ENCODE measurements around the gene RCAN3.

GRCh38 chr1:24553931-24554330, 51.3 kb downstream of the RCAN3 start:
- no peak for TF ChIP-seq CTCF (IDR thresholded peaks at IDR 0.05 in 2 of 3, conservative IDR thresholded peaks at IDR 0.05 in 1 of 3; ENCODE audit: control insufficient read depth in 2 of 3, extremely low read depth in 1 of 3, insufficient read depth in 1 of 3, low read depth in 3 of 3, low read length in 3 of 3)
- no peak for TF ChIP-seq SRF (IDR thresholded peaks at IDR 0.05; ENCODE audit: low read depth in 2 of 2, low read length in 2 of 2)
- TF ChIP-seq RELA (IDR thresholded peaks at IDR 0.05; ENCODE audit: borderline replicate concordance, partially characterized antibody) = no peak
- TF ChIP-seq RBBP5 (conservative IDR thresholded peaks at IDR 0.05) = no peak
- no peak for TF ChIP-seq FOXK2 (IDR thresholded peaks at IDR 0.05)
- TF ChIP-seq ZSCAN29 (IDR thresholded peaks at IDR 0.05) = no peak
- no peak for TF ChIP-seq USF1 (IDR thresholded peaks at IDR 0.05; ENCODE audit: borderline replicate concordance, extremely low read length, insufficient read depth, low read depth, low read length)
- no peak for TF ChIP-seq EZH2 (IDR thresholded peaks at IDR 0.05; ENCODE audit: borderline replicate concordance, control insufficient read depth, low read depth, low read length)
- no peak for TF ChIP-seq RCOR1 (conservative IDR thresholded peaks at IDR 0.05; ENCODE audit: low read depth, low read length)
- no peak for TF ChIP-seq BCL11A (IDR thresholded peaks at IDR 0.05; ENCODE audit: low read depth, low read length)
- TF ChIP-seq NR2C1 (IDR thresholded peaks at IDR 0.05) = no peak
- no peak for TF ChIP-seq POLR2AphosphoS5 (IDR thresholded peaks at IDR 0.05; ENCODE audit: low read length)
- TF ChIP-seq ZNF217 (IDR thresholded peaks at IDR 0.05) = no peak
- no peak for TF ChIP-seq USF2 (IDR thresholded peaks at IDR 0.05; ENCODE audit: borderline replicate concordance, low read depth, low read length)

All from GM12878 (cell line).